Osteocyte (in vitro differentiated cells): ENCODE measurements around the gene DOCK3. TPM values are rescaled to one million over a fixed set of nuclear protein-coding genes. Genes with fewer than 3 reads are reported as not detected.

ENCODE experiments used
- DNase-seq: peaks from one replicate; pipeline ENCODE4 v3.0.0; 2021; ENCODE audit warnings: mixed read lengths; ENCODE audit not compliant: unreplicated experiment; ENCODE audit errors: extremely low spot score
- H3K27ac Mint-ChIP-seq: one replicate; pipeline ENCODE4 v1.8.0; 2021; ENCODE audit warnings: mild to moderate bottlenecking, mixed read lengths; ENCODE audit not compliant: unreplicated experiment
- H3K27me3 Mint-ChIP-seq: one replicate; pipeline ENCODE4 v1.8.0; 2021; ENCODE audit warnings: mixed read lengths; ENCODE audit not compliant: unreplicated experiment
- H3K36me3 Mint-ChIP-seq: one replicate; pipeline ENCODE4 v1.8.0; 2021; ENCODE audit warnings: mixed read lengths; ENCODE audit not compliant: unreplicated experiment
- H3K4me1 Mint-ChIP-seq: one replicate; pipeline ENCODE4 v1.8.0; 2021; ENCODE audit warnings: mixed read lengths; ENCODE audit not compliant: unreplicated experiment
- H3K4me3 Mint-ChIP-seq: one replicate; pipeline ENCODE4 v1.8.0; 2021; ENCODE audit warnings: mild to moderate bottlenecking, moderate library complexity, mixed read lengths; ENCODE audit not compliant: unreplicated experiment
- H3K9me3 Mint-ChIP-seq: one replicate; pipeline ENCODE4 v1.8.0; 2021; ENCODE audit warnings: mixed read lengths; ENCODE audit not compliant: unreplicated experiment
- total RNA-seq: library from RNA; stranded (reverse); gene quantifications from 2 replicates; pipeline ENCODE4 v1.2.1, GENCODE V29; 2021
- TF ChIP-seq, protein P1 (sequence below): fragments of 200-600 bp; sonication (generic); IDR thresholded peaks from 2 replicates; pipeline ENCODE4 v1.5.0; 2021; ENCODE audit warnings: antibody characterized with exemption, mild to moderate bottlenecking, moderate library complexity

Gene DOCK3
- total RNA-seq, 1 donor from 2014 or later = 0.24 TPM

DNA sequence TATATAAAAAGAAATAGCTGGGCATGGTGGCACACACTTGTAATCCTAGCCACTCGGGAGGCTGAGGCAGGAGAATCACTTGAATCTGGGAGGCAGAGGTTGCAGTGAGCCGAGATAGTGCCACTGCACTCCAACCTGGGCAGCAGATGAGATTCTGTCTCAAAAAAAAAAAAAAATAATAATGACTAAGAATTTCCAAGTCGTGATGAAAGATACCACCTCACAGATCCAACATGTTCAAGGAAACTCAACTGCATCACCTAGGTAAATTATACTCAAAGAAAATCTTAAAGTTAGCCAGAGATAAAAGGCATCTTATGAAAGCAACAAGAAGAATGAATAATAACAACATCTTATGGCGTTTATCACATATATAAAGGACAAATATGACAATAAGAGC, 50.1 kb downstream of the DOCK3 start:
- Mint-ChIP-seq H3K4me3 (no peak overlapping the region), H3K9me3 (no peaks in the 10 kb centered on the region), H3K4me1 (no peaks in the 10 kb centered on the region), H3K27ac (no peak overlapping the region), H3K27me3 (peaks cover 8% of the 10 kb centered on the region), H3K36me3 (no peaks in the 10 kb centered on the region)
- no peak for DNase-seq
- TF ChIP-seq, protein P1, sequence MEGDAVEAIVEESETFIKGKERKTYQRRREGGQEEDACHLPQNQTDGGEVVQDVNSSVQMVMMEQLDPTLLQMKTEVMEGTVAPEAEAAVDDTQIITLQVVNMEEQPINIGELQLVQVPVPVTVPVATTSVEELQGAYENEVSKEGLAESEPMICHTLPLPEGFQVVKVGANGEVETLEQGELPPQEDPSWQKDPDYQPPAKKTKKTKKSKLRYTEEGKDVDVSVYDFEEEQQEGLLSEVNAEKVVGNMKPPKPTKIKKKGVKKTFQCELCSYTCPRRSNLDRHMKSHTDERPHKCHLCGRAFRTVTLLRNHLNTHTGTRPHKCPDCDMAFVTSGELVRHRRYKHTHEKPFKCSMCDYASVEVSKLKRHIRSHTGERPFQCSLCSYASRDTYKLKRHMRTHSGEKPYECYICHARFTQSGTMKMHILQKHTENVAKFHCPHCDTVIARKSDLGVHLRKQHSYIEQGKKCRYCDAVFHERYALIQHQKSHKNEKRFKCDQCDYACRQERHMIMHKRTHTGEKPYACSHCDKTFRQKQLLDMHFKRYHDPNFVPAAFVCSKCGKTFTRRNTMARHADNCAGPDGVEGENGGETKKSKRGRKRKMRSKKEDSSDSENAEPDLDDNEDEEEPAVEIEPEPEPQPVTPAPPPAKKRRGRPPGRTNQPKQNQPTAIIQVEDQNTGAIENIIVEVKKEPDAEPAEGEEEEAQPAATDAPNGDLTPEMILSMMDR = no peak

DNA sequence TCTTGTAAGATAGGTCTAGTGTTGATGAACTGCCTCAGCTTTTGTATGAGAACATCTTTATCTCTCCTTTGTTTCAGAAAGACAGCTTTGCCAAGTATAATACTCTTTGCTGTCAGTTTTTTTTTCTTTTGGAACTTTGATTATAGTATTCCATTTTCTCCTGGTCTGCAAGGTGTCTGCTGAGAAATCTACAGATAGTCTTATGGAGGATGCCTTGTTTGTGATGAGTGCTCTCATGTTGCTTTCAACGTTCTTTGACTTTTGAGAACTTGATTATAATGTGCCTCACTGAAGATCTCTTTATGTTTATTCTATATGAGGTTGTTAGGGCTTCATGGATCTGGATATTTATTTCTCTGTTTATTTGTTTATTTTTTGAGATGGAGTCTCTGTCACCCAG, 60.3 kb downstream of the DOCK3 start:
- no peaks in the 10 kb centered on the region for H3K27me3 Mint-ChIP-seq
- H3K36me3 Mint-ChIP-seq = no peaks in the 10 kb centered on the region
- DNase-seq = no peak
- no peak overlapping the region for H3K4me3 Mint-ChIP-seq
- no peaks in the 10 kb centered on the region for H3K4me1 Mint-ChIP-seq
- H3K9me3 Mint-ChIP-seq = peaks cover 10% of the 10 kb centered on the region
- H3K27ac Mint-ChIP-seq = no peak overlapping the region
- TF ChIP-seq, protein P1 = no peak

DNA sequence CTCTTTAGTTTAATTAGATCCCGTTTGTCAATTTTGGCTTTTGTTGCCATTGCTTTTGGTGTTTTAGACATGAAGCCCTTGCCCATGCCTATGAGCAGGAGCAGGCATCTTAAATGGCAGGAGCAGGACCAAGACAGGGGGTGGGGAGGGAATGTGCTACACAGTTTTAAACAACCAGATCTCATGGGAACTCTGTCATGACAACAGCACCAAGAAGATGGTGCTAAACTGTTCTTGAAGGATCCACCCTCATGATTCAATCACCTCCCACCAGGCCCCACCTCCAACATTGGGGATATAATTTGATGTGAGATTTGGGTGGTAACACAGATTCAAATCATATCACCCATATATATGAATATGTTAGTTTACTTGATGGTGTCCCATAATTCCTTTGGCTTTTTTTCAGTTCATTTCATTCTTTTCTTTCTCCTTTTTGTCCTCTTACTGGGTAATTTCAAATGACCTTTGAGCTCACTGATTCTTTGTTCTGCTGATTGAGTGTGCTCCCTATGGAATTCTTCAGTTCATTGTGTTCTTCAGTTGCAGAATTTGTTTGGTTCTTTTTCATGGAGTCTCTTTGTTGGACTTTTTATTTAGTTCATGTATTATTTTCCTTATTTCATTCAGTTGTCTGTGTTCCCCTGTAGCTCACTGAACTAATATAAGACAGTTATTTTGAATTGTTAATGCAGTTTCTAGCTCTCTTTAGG, 62.6 kb downstream of the DOCK3 start:
- DNase-seq = no peak
- Mint-ChIP-seq H3K27ac (no peak overlapping the region), H3K36me3 (no peaks in the 10 kb centered on the region), H3K27me3 (no peaks in the 10 kb centered on the region), H3K9me3 (peaks cover 10% of the 10 kb centered on the region), H3K4me3 (no peak overlapping the region), H3K4me1 (no peaks in the 10 kb centered on the region)
- TF ChIP-seq, protein P1 = no peak

DNA sequence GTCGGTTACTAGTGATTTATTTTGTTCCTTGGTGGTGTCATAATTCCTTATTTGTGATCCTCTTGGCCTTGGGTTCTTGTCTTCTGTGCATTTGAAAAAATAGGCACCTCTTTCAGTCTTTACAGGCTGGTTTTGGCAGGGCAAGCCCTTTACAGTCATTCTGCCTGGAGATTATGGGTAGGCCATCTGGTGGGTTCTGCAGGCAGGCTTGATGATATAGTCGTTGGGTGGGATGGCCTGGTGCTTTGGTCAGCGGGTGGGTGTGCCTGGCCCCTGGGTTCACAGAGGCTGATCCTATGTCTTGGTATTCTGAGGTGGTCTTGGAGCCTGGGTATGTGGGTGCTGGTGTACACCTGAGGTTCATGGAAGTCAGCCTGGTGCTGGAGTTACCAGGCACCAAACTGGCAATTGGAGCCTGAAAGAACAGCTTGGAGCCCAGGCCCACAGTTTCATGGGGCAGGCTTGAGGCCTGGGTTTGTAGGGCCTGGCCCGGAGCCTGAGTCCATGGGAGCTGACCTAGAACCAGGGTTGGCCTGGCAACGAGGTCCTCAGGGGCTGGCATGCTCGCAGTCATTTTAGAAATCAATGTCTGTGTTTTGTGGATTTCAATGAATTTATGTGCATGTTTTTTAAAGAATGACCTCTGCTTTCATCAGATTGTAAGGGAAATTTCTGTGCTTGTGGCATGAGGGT, 63.3 kb downstream of the DOCK3 start:
- no peak overlapping the region for H3K4me3 Mint-ChIP-seq
- H3K27ac Mint-ChIP-seq = no peak overlapping the region
- H3K27me3 Mint-ChIP-seq = no peaks in the 10 kb centered on the region

DNA sequence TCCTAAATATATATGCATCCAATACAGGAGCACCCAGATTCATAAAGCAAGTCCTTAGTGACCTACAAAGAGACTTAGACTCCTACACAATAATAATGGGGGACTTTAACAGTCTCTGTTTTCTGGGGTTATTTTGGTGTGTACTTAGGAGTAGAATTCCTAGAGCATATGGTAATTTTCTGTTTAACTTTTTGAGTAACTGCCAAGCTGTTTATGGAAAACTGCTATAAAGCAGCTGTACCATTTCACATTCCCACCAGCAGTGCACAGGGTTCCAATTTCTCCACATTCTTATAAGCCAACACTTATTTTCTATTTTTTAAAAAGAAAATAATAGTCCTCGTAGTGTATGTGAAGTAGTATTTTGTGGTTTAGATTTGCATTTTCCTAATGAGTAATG, 68.9 kb downstream of the DOCK3 start:
- TF ChIP-seq, protein P1 = no peak
- no peak for DNase-seq
- Mint-ChIP-seq H3K4me1 (no peaks in the 10 kb centered on the region), H3K9me3 (no peaks in the 10 kb centered on the region), H3K27ac (no peak overlapping the region), H3K4me3 (no peak overlapping the region), H3K36me3 (no peaks in the 10 kb centered on the region), H3K27me3 (no peaks in the 10 kb centered on the region)

More for the DNA sequence above, 63.3 kb downstream of the DOCK3 start:
- no peak for DNase-seq
- H3K4me1 Mint-ChIP-seq = no peaks in the 10 kb centered on the region
- TF ChIP-seq, protein P1 = no peak
- H3K9me3 Mint-ChIP-seq = peaks cover 10% of the 10 kb centered on the region
- H3K36me3 Mint-ChIP-seq = no peaks in the 10 kb centered on the region
